GM18951 (cell line): ENCODE measurements around the gene SPRR2E.
"Not testable (repeated sequence)": the region's sequence is repeated elsewhere in the genome, so short reads cannot be mapped to it uniquely, and the experiment has no call there.

Experiments
- POLR2A ChIP-seq: IDR thresholded peaks from 4 replicates; pipeline ENCODE4 v1.6.1; 2011; ENCODE audit warnings: mild to moderate bottlenecking; ENCODE audit not compliant: insufficient read length, insufficient read depth; ENCODE audit errors: extremely low read depth
- in situ Hi-C: fragments of 300-500 bp; cut with MboI; formaldehyde crosslinking; loops from one replicate; pipeline ENCODE4 v1.12.0; 2022; ENCODE audit warnings: low sequenced_read_pairs, mixed read lengths, inconsistent platforms; ENCODE audit not compliant: unreplicated experiment

Gene SPRR2E

GRCh38 chr1:153094426-153094825, at the start of gene SPRR2E:
SPRR2E (minus strand) TSS chr1:153094526; CDS start chr1:153093751, 775 bp downstream.
- TF ChIP-seq POLR2A = no peak
- in situ Hi-C loops = no loop called here

GRCh38 chr1:153141377-153141776, 47.1 kb upstream of the SPRR2E start:
- in situ Hi-C loops = no loop called here
- no peak for TF ChIP-seq POLR2A

GRCh38 chr1:153140484-153140883, 46.2 kb upstream of the SPRR2E start:
- in situ Hi-C loops = no loop called here
- TF ChIP-seq POLR2A = no peak

DNA sequence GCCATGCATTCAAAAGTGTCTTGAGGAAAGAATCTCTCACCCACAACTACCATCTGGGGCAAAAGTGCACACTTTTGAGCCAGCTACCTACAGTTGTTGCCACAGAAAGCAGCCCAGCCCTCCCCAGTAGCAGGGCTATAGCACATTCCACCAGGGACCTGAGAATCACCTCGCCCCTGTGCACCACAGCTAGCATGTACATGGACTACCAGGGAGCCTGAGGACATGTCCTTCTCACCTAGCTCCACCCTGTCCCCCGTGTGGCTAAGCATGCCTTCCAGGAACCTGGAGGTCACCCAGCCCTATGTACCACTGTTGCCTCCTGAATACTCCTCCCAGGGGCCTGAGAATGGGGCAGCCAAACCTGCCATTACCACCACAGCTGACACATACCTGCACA, 39.4 kb upstream of the SPRR2E start:
- in situ Hi-C loops = no loop called here

DNA sequence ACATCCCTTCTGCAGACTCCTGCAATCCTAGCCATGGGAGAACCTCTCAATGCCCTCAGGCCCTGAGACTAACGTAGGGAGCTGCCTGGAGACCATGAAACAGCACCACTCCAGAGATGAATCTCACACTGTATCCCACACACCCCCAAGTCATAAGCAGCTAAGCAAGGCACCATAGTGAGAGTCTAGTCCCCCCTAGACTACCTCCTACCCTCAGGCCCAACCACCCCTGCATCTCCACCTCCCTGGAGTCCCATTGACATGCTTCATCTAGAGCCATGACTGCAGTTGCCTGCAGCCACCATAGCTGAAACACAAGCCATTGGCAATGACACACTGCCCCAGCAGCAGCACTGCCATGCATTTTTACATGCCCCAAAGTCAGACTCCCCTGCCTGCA, 38.9 kb upstream of the SPRR2E start:
- TF ChIP-seq POLR2A = no peak
- in situ Hi-C loops = no loop called here

More for the DNA sequence above, 39.4 kb upstream of the SPRR2E start:
- TF ChIP-seq POLR2A = no peak

DNA sequence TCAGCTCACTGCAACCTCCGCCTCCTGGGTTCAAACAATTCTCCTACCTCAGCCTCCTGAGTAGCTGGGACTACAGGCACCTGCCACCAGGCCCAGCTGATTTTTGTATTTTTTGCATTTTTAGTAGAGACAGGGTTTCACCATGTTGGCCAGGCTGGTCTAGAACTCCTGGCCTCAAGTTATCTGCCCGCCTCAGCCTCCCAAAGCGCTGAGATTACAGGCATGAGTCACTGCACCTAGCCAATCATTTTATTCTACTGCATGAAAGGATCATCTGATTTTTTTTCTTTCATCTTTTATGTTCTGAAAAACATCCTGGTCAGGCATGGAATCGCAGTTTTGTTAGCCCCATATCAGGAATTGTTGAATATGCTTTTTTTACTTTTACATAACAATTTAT, 34.4 kb upstream of the SPRR2E start:
- in situ Hi-C loops = not testable (repeated sequence)

- no peak for TF ChIP-seq POLR2A
- in situ Hi-C loops = no loop called here
These were observed 33.0 kb upstream of the SPRR2E start for GRCh38 chr1:153127296-153127695.

- in situ Hi-C loops = no loop called here
- TF ChIP-seq POLR2A = no peak
These were observed 31.2 kb upstream of the SPRR2E start for GRCh38 chr1:153125536-153125935.

DNA sequence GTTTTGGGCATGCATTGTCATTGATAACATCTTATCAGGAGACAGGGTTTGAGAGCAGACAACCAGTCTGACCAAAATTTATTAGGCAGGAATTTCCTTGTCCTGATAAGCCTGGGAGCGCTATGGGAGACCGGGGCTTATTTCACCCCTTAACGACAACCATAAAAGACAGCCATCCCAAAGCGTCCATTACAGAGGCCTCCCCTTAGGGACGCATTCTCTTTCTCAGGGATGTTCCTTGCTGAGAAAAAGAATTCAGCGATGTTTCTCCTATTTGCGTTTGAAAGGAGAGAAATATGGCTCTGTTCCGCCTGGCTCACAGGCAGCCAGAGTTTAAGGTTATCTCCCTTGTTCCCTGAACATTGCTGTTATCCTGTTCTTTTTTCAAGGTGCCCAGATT, 29.5 kb upstream of the SPRR2E start:
- in situ Hi-C loops = not testable (repeated sequence)

- in situ Hi-C loops = no loop called here
These were observed 28.6 kb upstream of the SPRR2E start for GRCh38 chr1:153122831-153123421.

GRCh38 chr1:153120945-153121344, 26.6 kb upstream of the SPRR2E start:
- in situ Hi-C loops = no loop called here

More at GRCh38 chr1:153122831-153123421, 28.6 kb upstream of the SPRR2E start:
- TF ChIP-seq POLR2A = no peak

GRCh38 chr1:153119491-153119971, 25.2 kb upstream of the SPRR2E start:
- in situ Hi-C loops = no loop called here
- TF ChIP-seq POLR2A = no peak

More at GRCh38 chr1:153120945-153121344, 26.6 kb upstream of the SPRR2E start:
- no peak for TF ChIP-seq POLR2A

DNA sequence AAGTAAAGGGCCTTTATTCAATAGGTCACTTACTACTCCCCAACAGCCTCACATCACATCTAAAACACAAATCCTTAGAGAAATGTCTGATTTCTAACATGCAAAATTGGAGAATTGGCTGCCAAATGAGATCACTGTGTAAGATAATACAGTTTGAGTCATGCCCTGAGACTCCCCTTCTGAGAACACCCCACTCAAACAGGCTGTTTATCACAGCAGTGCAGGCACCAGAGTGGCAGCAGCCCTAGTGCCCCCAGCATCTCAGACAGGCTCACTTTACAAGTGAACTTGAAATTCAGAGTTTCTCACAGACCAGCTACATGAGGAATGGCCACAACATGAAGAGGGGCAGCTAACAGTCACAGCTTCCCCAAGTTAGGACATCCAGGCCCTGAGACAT, 20.9 kb upstream of the SPRR2E start:
- in situ Hi-C loops = not testable (repeated sequence)

DNA sequence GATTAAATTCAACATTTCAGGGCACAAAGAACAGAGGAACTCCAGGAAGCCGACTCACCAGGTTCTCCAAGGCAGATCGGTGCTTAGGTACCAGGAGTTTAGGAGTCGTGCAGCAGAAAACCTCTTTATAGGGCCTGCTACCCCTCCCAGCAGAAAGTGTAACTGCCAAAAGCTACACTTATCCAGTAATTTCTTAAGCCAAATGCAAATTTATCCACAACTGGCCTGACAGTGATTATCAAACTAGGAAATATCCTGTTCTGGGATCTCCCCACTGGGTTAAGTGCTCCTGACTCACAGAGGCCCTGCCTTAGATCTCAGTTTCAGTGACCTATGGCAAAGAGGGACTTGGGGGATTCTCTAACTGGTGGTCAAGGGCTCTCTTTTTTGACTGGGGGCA, 19.1 kb upstream of the SPRR2E start, which contains the start of gene SPRR2F:
Gene SPRR2F (minus strand): TSS at position 101 of the 400 bp plus-strand sequence. CDS start 783 bp downstream, outside the sequence.
- in situ Hi-C loops = no loop called here

GRCh38 chr1:153112454-153112853, 18.1 kb upstream of the SPRR2E start:
- in situ Hi-C loops = not testable (repeated sequence)

More for the DNA sequence above, 19.1 kb upstream of the SPRR2E start, which contains the start of gene SPRR2F:
- no peak for TF ChIP-seq POLR2A

- TF ChIP-seq POLR2A = no peak
- in situ Hi-C loops = no loop called here
These were observed 5.9 kb upstream of the SPRR2E start for GRCh38 chr1:153100245-153100644.
